Liver (tissue), 9 donors: ENCODE results near the gene SNCAIP. TPM values are rescaled to one million over a fixed set of nuclear protein-coding genes. Genes with fewer than 3 reads are reported as not detected.

Experiments
- DNase-seq: peaks from one replicate; pipeline ENCODE4 v3.0.0-alpha.2; 2017; ENCODE audit warnings: low spot score
- H3K27ac ChIP-seq, 2 donors: one replicate each; pipeline ENCODE4 v1.7.0; 2013; ENCODE audit warnings: inconsistent platforms in 2 of 2, low read length in 2 of 2, control low read depth in 1 of 2, low read depth in 1 of 2, mild to moderate bottlenecking in 1 of 2
- H3K27me3 ChIP-seq, 4 donors: one replicate each; pipeline versions ENCODE4 v1.6.1 to v1.7.0; 2013; ENCODE audit warnings: low read length in 3 of 4, inconsistent platforms in 1 of 4, mild to moderate bottlenecking in 1 of 4, moderate library complexity in 1 of 4; ENCODE audit not compliant: control insufficient read depth in 4 of 4, insufficient read depth in 4 of 4
- H3K36me3 ChIP-seq, 4 donors: one replicate each; pipeline versions ENCODE4 v1.6.1 to v1.7.0; 2013; ENCODE audit warnings: low read length in 3 of 4, mild to moderate bottlenecking in 3 of 4, low read depth in 1 of 4, moderate library complexity in 1 of 4; ENCODE audit not compliant: control insufficient read depth in 4 of 4, insufficient read depth in 3 of 4
- H3K4me1 ChIP-seq, 4 donors: one replicate each; pipeline versions ENCODE4 v1.6.1 to v1.7.0; 2013; ENCODE audit warnings: low read length in 3 of 4, mild to moderate bottlenecking in 3 of 4, moderate library complexity in 1 of 4; ENCODE audit not compliant: control insufficient read depth in 4 of 4, insufficient read depth in 4 of 4
- H3K4me3 ChIP-seq, 3 donors: one replicate each; pipeline versions ENCODE4 v1.6.1 to v1.7.0; 2013; ENCODE audit warnings: low read length in 3 of 3, control low read depth in 1 of 3, low read depth in 1 of 3, mild to moderate bottlenecking in 1 of 3
- H3K9ac ChIP-seq, 2 donors: one replicate each; pipeline ENCODE4 v1.7.0; 2013; ENCODE audit warnings: low read length in 2 of 2, mild to moderate bottlenecking in 2 of 2, moderate library complexity in 2 of 2, control low read depth in 1 of 2, low read depth in 1 of 2
- H3K9me3 ChIP-seq, 4 donors: one replicate each; pipeline versions ENCODE4 v1.6.1 to v1.7.0; 2013; ENCODE audit warnings: low read length in 3 of 4; ENCODE audit not compliant: control insufficient read depth in 4 of 4
- EGR1 ChIP-seq, 2 donors: IDR thresholded peaks; 2 replicates each; pipeline ENCODE4 v1.6.1; 2016 to 2018; ENCODE audit warnings: antibody characterized with exemption in 2 of 2, low read depth in 2 of 2
- FOXA1 ChIP-seq: IDR thresholded peaks from 2 replicates; pipeline ENCODE4 v1.6.1; 2016; ENCODE audit warnings: antibody characterized with exemption
- FOXA2 ChIP-seq: IDR thresholded peaks from 2 replicates; pipeline ENCODE4 v1.6.1; 2016; ENCODE audit warnings: antibody characterized with exemption
- GABPA ChIP-seq, 2 donors: IDR thresholded peaks in 1 of 2; conservative IDR thresholded peaks in 1 of 2; 2 replicates each; pipeline ENCODE4 v1.6.1; 2016; ENCODE audit warnings: antibody characterized with exemption in 2 of 2, mild to moderate bottlenecking in 1 of 2, moderate library complexity in 1 of 2
- HNF4G ChIP-seq: IDR thresholded peaks from 2 replicates; pipeline ENCODE4 v1.6.1; 2016; ENCODE audit warnings: antibody characterized with exemption
- JUND ChIP-seq, 2 donors: IDR thresholded peaks; 2 replicates each; pipeline ENCODE4 v1.6.1; 2016; ENCODE audit warnings: antibody characterized with exemption in 2 of 2
- MAX ChIP-seq: IDR thresholded peaks from 2 replicates; pipeline ENCODE4 v1.6.1; 2016; ENCODE audit warnings: antibody characterized with exemption
- NR2F2 ChIP-seq: IDR thresholded peaks from 2 replicates; pipeline ENCODE4 v1.6.1; 2016; ENCODE audit warnings: antibody characterized with exemption
- RAD21 ChIP-seq, 2 donors: IDR thresholded peaks; 2 replicates each; pipeline ENCODE4 v1.6.1; 2016; ENCODE audit warnings: antibody characterized with exemption in 2 of 2, mild to moderate bottlenecking in 2 of 2
- RXRA ChIP-seq, 2 donors: IDR thresholded peaks; 2 replicates each; pipeline ENCODE4 v1.6.1; 2017 to 2018; ENCODE audit warnings: antibody characterized with exemption in 2 of 2, mild to moderate bottlenecking in 1 of 2
- SP1 ChIP-seq: IDR thresholded peaks from 2 replicates; pipeline ENCODE4 v1.6.1; 2018; ENCODE audit warnings: antibody characterized with exemption, mild to moderate bottlenecking
- TAF1 ChIP-seq: conservative IDR thresholded peaks from 2 replicates; pipeline ENCODE4 v1.6.1; 2016; ENCODE audit warnings: antibody characterized with exemption, mild to moderate bottlenecking
- ZBTB33 ChIP-seq: IDR thresholded peaks from 2 replicates; pipeline ENCODE4 v1.6.1; 2016; ENCODE audit warnings: antibody characterized with exemption
- WGBS: extraction: QIAGEN DNeasy Blood & Tissue Kit; methylation state at CpG from one replicate; pipeline ENCODE4 v1.1.7; 2013; 5-methylcytosine and 5-hydroxymethylcytosine counted together
- polyA plus RNA-seq, 2 donors: library from polyadenylated mRNA; stranded (reverse) in 1 of 2; unstranded in 1 of 2; fragments of 200-250 nt in 1 of 2; fragments of >200 nt in 1 of 2; fragmentation: Nextera tagmentation in 1 of 2; extraction: Ambion mirVana in 1 of 2; gene quantifications; one replicate each; pipeline versions ENCODE4 v1.2.1 to v1.2.3, GENCODE V29; 2013 to 2015
- total RNA-seq, 2 donors: library from RNA; depleted of rRNA; stranded (reverse); fragments of >200 nt; gene quantifications; one replicate each; pipeline ENCODE4 v1.2.3, GENCODE V29; 2014
- TF ChIP-seq, protein P1 (sequence below): IDR thresholded peaks from 2 replicates; pipeline ENCODE4 v1.6.1; 2016; ENCODE audit warnings: antibody characterized with exemption
- TF ChIP-seq, protein P2 (sequence below): IDR thresholded peaks from 2 replicates; pipeline ENCODE4 v1.6.1; 2016; ENCODE audit warnings: antibody characterized with exemption, mild to moderate bottlenecking
- donor health status: healthy.
- donor health status: healthy.
- donor health status: healthy.
- donor health status: healthy.
- donor health status: healthy.

The SNCAIP gene
- total and polyA plus RNA-seq, 4 donors = 0.17 to 2.1 (median 0.74) TPM

- Histone ChIP-seq H3K36me3 (no peaks in the 10 kb centered on the region), H3K9me3 (no peaks in the 10 kb centered on the region), H3K4me3 (no peak overlapping the region), H3K4me1 (no peaks in the 10 kb centered on the region), H3K27ac (no peak overlapping the region), H3K9ac (no peak overlapping the region), H3K27me3 (no peaks in the 10 kb centered on the region)
- TF ChIP-seq EGR1 (IDR thresholded peaks at IDR 0.05; ENCODE audit: low read depth in 2 of 2) (no peak), MAX (no peak), FOXA2 (no peak), RXRA (IDR thresholded peaks at IDR 0.05) (no peak), SP1 (no peak), HNF4G (no peak), FOXA1 (no peak), RAD21 (IDR thresholded peaks at IDR 0.05) (no peak), GABPA (IDR thresholded peaks at IDR 0.05 in 1 of 2, conservative IDR thresholded peaks at IDR 0.05 in 1 of 2) (no peak), NR2F2 (no peak), ZBTB33 (no peak), JUND (IDR thresholded peaks at IDR 0.05) (no peak), TAF1 (no peak)
- TF ChIP-seq, protein P1, sequence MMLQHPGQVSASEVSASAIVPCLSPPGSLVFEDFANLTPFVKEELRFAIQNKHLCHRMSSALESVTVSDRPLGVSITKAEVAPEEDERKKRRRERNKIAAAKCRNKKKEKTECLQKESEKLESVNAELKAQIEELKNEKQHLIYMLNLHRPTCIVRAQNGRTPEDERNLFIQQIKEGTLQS = no peak
- TF ChIP-seq, protein P2, sequence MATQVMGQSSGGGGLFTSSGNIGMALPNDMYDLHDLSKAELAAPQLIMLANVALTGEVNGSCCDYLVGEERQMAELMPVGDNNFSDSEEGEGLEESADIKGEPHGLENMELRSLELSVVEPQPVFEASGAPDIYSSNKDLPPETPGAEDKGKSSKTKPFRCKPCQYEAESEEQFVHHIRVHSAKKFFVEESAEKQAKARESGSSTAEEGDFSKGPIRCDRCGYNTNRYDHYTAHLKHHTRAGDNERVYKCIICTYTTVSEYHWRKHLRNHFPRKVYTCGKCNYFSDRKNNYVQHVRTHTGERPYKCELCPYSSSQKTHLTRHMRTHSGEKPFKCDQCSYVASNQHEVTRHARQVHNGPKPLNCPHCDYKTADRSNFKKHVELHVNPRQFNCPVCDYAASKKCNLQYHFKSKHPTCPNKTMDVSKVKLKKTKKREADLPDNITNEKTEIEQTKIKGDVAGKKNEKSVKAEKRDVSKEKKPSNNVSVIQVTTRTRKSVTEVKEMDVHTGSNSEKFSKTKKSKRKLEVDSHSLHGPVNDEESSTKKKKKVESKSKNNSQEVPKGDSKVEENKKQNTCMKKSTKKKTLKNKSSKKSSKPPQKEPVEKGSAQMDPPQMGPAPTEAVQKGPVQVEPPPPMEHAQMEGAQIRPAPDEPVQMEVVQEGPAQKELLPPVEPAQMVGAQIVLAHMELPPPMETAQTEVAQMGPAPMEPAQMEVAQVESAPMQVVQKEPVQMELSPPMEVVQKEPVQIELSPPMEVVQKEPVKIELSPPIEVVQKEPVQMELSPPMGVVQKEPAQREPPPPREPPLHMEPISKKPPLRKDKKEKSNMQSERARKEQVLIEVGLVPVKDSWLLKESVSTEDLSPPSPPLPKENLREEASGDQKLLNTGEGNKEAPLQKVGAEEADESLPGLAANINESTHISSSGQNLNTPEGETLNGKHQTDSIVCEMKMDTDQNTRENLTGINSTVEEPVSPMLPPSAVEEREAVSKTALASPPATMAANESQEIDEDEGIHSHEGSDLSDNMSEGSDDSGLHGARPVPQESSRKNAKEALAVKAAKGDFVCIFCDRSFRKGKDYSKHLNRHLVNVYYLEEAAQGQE = no peak
- 80% methylated on average over 2 of the region's 2 CpGs for WGBS
- DNase-seq = no peak
Observed at GRCh38 chr5:122398016-122398415, 86.0 kb downstream of the SNCAIP start.

DNA sequence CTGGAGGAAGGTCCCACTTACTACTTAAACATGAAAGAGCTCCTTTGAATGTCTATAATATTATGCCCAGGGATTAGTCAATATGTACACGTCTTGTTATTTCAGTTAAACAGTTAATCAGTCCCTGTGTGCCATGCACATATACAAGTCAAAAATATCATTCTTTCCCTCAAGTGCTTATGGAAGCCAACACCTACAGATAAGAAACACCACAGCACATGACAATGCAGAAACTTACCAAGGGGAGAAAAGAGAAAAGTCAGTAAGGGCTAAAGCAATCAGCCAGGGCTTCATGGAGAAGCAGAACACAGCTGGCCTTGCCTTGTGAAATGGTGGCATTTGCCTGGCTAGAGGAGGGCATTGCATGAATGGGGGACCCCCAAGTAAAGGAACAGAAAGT lies 88.3 kb downstream of the SNCAIP start:
- DNase-seq = no peak
- H3K9ac ChIP-seq = no peak overlapping the region
- H3K9me3 ChIP-seq = no peaks in the 10 kb centered on the region
- 90% methylated on average over 1 of the region's 1 CpG for WGBS
- no peak overlapping the region for H3K27ac ChIP-seq
- TF ChIP-seq HNF4G = no peak
- TF ChIP-seq FOXA1 = no peak
- TF ChIP-seq FOXA2 = no peak
- no peak for TF ChIP-seq RXRA (IDR thresholded peaks at IDR 0.05)
- TF ChIP-seq, protein P1 = no peak
- TF ChIP-seq RAD21 (IDR thresholded peaks at IDR 0.05) = no peak
- TF ChIP-seq NR2F2 = no peak
- TF ChIP-seq EGR1 (IDR thresholded peaks at IDR 0.05; ENCODE audit: low read depth in 2 of 2) = no peak
- no peak for TF ChIP-seq ZBTB33
- TF ChIP-seq, protein P2 = no peak
- no peaks in the 10 kb centered on the region for H3K36me3 ChIP-seq
- H3K4me3 ChIP-seq = no peak overlapping the region
- no peaks in the 10 kb centered on the region for H3K27me3 ChIP-seq
- H3K4me1 ChIP-seq = no peaks in the 10 kb centered on the region
